Cardiac fibroblast (primary cell): ENCODE data around the gene PACRG.

Experiments
- DNase-seq, 2 donors: peaks; one replicate each; pipeline versions ENCODE4 v3.0.0 to v3.0.0-alpha.2; 2010; ENCODE audit warnings: low read depth in 2 of 2
- H3K4me3 ChIP-seq, 2 donors: replicated peaks in 1 of 2; 1 replicate in 1 of 2; 2 replicates in 1 of 2; pipeline ENCODE4 v1.5.1; 2011; ENCODE audit warnings: low read depth in 2 of 2, low read length in 2 of 2, mild to moderate bottlenecking in 2 of 2, moderate library complexity in 1 of 2
- TF ChIP-seq, protein P1 (sequence below): IDR thresholded peaks from one replicate; pipeline ENCODE4 v1.5.1; 2011; ENCODE audit warnings: low read depth, mild to moderate bottlenecking, low read length, inconsistent platforms

PACRG gene

DNA sequence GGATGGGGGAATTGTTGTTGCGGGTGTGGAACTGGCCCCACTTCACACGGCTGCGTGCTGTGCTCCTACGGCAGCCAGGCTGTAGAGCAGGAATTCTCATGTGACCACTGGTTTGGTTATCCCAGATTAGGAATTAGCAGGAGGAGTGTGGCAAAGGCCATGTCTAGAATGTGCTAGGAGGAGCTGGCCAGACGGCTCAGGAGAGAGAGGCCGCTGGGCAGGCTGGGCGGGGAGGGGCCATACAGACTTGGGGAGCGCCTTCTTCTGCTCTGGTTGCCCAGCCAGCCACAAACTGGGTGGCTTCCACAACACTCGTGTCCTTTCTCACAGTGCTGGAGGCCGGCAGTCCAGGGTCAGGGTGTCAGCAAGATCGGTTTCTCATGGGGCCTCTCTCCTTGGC lies 441.7 kb downstream of the PACRG start:
- TF ChIP-seq, protein P1, sequence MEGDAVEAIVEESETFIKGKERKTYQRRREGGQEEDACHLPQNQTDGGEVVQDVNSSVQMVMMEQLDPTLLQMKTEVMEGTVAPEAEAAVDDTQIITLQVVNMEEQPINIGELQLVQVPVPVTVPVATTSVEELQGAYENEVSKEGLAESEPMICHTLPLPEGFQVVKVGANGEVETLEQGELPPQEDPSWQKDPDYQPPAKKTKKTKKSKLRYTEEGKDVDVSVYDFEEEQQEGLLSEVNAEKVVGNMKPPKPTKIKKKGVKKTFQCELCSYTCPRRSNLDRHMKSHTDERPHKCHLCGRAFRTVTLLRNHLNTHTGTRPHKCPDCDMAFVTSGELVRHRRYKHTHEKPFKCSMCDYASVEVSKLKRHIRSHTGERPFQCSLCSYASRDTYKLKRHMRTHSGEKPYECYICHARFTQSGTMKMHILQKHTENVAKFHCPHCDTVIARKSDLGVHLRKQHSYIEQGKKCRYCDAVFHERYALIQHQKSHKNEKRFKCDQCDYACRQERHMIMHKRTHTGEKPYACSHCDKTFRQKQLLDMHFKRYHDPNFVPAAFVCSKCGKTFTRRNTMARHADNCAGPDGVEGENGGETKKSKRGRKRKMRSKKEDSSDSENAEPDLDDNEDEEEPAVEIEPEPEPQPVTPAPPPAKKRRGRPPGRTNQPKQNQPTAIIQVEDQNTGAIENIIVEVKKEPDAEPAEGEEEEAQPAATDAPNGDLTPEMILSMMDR, result no peak
- no peak overlapping the region for H3K4me3 ChIP-seq
- no peak for DNase-seq

DNA sequence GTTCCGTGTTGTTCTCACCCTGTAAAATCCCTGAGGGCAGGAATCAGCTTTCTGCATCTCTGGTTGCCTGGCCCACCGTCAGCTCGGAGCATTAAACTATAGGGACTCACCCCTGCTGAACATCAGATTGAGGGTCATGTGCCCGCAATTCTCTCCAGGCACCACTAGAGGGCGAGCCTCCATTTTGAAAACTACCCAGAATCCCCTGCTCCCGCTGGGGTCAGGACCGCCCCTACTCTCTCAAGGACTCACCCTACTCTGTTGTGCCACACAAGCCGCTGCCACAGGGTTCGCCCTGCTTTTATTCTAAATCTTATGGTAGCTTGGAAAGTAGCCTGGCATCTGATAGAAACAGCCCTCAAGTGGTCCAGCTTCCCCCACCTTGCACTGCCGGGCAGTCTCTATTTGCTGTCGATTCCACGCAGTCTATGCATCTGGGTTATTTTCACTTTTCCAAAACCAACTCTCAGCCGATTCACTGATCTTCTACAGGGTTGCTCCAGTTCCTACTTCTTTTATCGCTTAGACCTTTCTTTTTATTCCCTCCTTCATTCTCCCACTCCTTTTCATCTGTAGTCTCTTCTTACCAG lies 442.6 kb downstream of the PACRG start:
- no peak overlapping the region for H3K4me3 ChIP-seq
- peak; percentile 8 to 22 for DNase-seq
- TF ChIP-seq, protein P1, result peak; percentile 63

DNA sequence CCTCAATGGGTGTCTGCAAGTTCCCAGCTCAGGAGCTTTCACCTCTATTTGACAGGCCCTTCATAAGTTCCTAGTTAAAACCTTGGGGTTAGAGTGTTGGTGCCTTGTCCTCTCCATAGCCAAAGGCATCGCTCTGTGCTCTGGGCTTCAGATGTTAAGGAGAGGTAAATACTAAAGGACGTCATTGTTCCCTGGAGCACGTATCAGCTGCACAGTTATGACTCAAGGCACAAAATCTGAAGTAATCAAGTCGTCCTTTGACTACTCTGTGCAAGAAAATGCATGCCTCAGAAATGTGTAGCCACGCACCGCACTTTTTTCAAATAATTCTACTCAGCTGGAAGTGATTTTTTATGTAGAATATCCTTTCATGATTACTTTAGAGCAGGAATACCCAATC lies 446.0 kb downstream of the PACRG start:
- DNase-seq, result no peak
- no peak overlapping the region for H3K4me3 ChIP-seq
- TF ChIP-seq, protein P1, result no peak

DNA sequence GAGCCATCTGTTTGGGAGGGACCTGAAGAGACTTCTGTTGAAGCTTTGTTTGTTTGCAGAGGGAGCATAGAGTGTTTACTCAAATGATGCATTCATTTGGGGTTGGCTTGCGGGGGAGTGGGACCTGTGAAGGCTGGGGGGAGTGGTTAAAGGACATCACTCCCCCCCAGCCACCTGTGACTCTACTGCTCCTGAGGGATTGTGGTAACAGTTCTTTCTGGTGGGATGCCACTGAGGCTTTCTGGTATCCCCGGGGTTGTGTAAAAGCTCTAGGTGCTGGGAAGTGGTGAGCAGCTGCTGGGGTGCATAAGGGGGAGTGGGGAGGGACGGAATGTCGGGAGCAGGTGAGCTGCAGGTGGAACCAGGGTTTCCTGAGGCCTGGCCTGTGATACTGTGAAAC lies 447.5 kb downstream of the PACRG start:
- H3K4me3 ChIP-seq, result no peak overlapping the region
- DNase-seq, result no peak
- TF ChIP-seq, protein P1, result no peak

DNA sequence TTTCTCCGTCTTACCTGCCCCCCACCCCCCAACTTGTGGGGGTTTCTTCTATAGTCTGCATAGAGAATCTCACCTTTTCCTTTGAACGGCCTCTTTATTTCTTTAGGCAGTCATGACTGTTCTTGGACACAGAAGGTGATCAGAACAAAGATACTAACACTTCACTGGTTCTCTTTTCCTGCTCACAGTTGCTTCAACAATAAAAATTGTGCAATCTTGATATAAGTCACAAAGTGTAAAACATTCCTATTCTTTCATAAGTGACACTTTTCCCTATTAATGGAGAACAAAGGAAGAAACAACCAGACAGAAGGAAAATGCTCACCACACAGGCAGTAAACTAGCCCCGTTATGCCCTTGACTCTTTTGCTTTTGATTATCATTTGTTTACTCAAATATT lies 448.3 kb downstream of the PACRG start:
- TF ChIP-seq, protein P1, result no peak
- no peak for DNase-seq
- H3K4me3 ChIP-seq, result no peak overlapping the region

DNA sequence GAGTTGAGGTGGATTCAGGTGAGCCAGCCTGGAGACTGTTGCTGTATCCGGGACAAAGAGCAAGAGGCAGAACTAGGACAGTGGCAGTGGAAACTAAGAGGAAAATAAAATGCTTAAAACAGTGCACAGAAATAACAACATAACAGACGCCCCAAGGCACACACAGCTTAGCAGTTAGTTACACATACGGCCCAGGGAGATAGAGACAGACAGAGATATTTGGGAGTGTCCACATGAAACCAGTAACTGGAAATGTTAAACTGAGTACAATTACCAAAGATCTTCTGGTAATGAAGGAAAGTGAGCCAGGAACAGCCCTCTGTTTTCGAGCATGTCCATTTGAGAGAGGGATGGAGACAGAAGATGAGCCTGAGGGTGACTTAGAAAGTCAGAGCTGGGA lies 449.2 kb downstream of the PACRG start:
- TF ChIP-seq, protein P1, result no peak
- no peak overlapping the region for H3K4me3 ChIP-seq
- DNase-seq, result no peak

DNA sequence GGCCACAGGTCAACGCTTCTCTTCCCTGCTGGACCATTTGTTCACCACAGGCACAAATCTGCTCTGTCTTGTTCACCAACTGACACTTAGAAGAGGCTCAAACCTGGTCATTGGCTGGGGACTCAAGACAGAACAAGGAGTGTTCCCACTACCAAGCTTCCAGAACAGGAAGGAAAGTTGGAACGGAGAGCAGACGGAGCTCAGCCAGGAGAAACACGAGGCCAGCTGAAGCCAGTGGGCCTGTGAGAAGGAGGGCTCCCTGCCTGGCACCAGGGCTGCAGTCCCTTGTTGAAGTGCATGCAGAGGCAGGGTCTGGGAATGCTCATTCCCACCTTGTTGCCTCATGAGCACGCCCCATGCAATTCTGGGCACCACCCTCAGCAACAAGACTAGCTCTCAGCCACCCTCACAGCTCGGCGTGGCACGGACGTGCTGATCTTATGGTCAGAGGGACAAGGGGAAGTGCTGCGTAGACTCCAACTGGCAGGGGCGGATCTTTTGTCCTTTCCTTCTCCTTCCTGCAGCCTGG lies 450.2 kb downstream of the PACRG start:
- DNase-seq, result no peak
- H3K4me3 ChIP-seq, result no peak overlapping the region
- TF ChIP-seq, protein P1, result no peak
